H1 (cell line): ENCODE data around the gene LIMS1. TPM values are rescaled to one million over a fixed set of nuclear protein-coding genes. Genes with fewer than 3 reads are reported as not detected.
A peak's percentile ranks its signal among the peaks of the same experiment; 100 is the strongest.

ENCODE experiments used
- CTCF ChIA-PET: fragments of 300-600 bp; sonication (Branson Sonifier 250); formaldehyde crosslinking; loops from one replicate; lab custom pipeline; 2021; ENCODE audit not compliant: partially characterized antibody; lab: Charles Lee
- POLR2A ChIA-PET: fragments of 300-600 bp; sonication (Branson Sonifier 250); formaldehyde crosslinking; loops from one replicate; lab custom pipeline; 2021; ENCODE audit warnings: inconsistent platforms; ENCODE audit not compliant: partially characterized antibody; lab: Charles Lee
- DNase-seq, 2 experiments: peaks; one replicate each; pipeline versions ENCODE4 v3.0.0 to v3.0.0-alpha.2; 2010 to 2022; ENCODE audit warnings: low spot score in 2 of 2, low read depth in 1 of 2, mixed read lengths in 1 of 2
- FAIRE-seq: peaks from 2 replicates; lab custom pipeline; 2011; peaks lifted over from hg19 to GRCh38; lab: Jason Lieb, UNC
- H2AFZ ChIP-seq: 2 replicates; pipeline ENCODE4 v1.8.1; 2012; ENCODE audit warnings: low read length, inconsistent platforms
- H2AK5ac ChIP-seq: 2 replicates; pipeline ENCODE4 v1.6.1; 2013; ENCODE audit warnings: low read depth, low read length
- H2BK120ac ChIP-seq: replicated peaks from 2 replicates; pipeline ENCODE3; 2013; ENCODE audit warnings: low read depth, low read length, inconsistent platforms
- H2BK12ac ChIP-seq: 2 replicates; pipeline ENCODE4 v1.6.1; 2013; ENCODE audit warnings: low read depth, low read length
- H2BK15ac ChIP-seq: 2 replicates; pipeline ENCODE4 v1.6.1; 2013; ENCODE audit warnings: low read length
- H2BK20ac ChIP-seq: 2 replicates; pipeline ENCODE4 v1.6.1; 2013; ENCODE audit warnings: low read length
- H2BK5ac ChIP-seq: 2 replicates; pipeline ENCODE4 v1.6.1; 2013; ENCODE audit warnings: low read depth, low read length
- H3K14ac ChIP-seq: 2 replicates; pipeline ENCODE4 v1.6.1; 2013; ENCODE audit warnings: inconsistent platforms; ENCODE audit not compliant: insufficient read length
- H3K18ac ChIP-seq: 2 replicates; pipeline ENCODE4 v1.6.1; 2013; ENCODE audit warnings: low read length; ENCODE audit errors: extremely low read depth
- H3K23ac ChIP-seq: 2 replicates; pipeline ENCODE4 v1.6.1; 2013; ENCODE audit warnings: inconsistent platforms; ENCODE audit not compliant: insufficient read length
- H3K23me2 ChIP-seq: 2 replicates; pipeline ENCODE4 v1.6.1; 2013; ENCODE audit warnings: low read depth, low read length
- H3K27ac ChIP-seq: 2 replicates; pipeline ENCODE4 v1.6.1; 2011; ENCODE audit warnings: low read depth, low read length, inconsistent platforms
- H3K27me3 ChIP-seq, 4 experiments: replicated peaks in 1 of 4; 1 replicate in 1 of 4; 2 replicates in 3 of 4; pipeline versions ENCODE4 v1.6.1 to v1.8.1; 2011 to 2013; ENCODE audit warnings: low read length in 3 of 4, mild to moderate bottlenecking in 3 of 4, inconsistent platforms in 2 of 4, mixed read lengths in 2 of 4, moderate library complexity in 1 of 4; ENCODE audit not compliant: control insufficient read depth in 3 of 4, insufficient read depth in 3 of 4; ENCODE audit errors: extremely low read depth in 1 of 4
- H3K36me3 ChIP-seq, 4 experiments: 2 replicates each; pipeline versions ENCODE4 v1.6.1 to v1.8.1; 2011 to 2013; ENCODE audit warnings: mild to moderate bottlenecking in 4 of 4, low read length in 3 of 4, moderate library complexity in 2 of 4, control low read depth in 1 of 4, inconsistent platforms in 1 of 4; ENCODE audit not compliant: insufficient read depth in 4 of 4, control insufficient read depth in 2 of 4
- H3K4ac ChIP-seq: replicated peaks from 2 replicates; pipeline ENCODE3; 2013; ENCODE audit warnings: low read length, low read depth, mixed read lengths, inconsistent platforms; ENCODE audit not compliant: insufficient read length
- H3K4me1 ChIP-seq, 4 experiments: replicated peaks in 1 of 4; 1 replicate in 1 of 4; 2 replicates in 3 of 4; pipeline versions ENCODE4 v1.6.1 to v1.8.1; 2011 to 2013; ENCODE audit warnings: low read length in 3 of 4, inconsistent platforms in 2 of 4, mixed read lengths in 1 of 4; ENCODE audit not compliant: insufficient read depth in 4 of 4, control insufficient read depth in 3 of 4
- H3K4me2 ChIP-seq, 2 experiments: 2 replicates each; pipeline versions ENCODE4 v1.6.1 to v1.8.1; 2011 to 2013; ENCODE audit warnings: low read depth in 2 of 2, low read length in 2 of 2, control low read depth in 1 of 2, inconsistent platforms in 1 of 2, mild to moderate bottlenecking in 1 of 2; ENCODE audit not compliant: insufficient read depth in 1 of 2
- H3K4me3 ChIP-seq, 4 experiments: fragments of 200-600, 300-600 bp in 1 of 4; sonication (generic), shearing (Covaris generic), sonication (Bioruptor Twin) in 1 of 4; 2 replicates each; pipeline versions ENCODE4 v1.5.1 to v1.8.1; 2011 to 2016; ENCODE audit warnings: low read length in 4 of 4, low read depth in 3 of 4, control low read depth in 2 of 4, inconsistent platforms in 2 of 4, mild to moderate bottlenecking in 2 of 4, mixed read lengths in 1 of 4, moderate library complexity in 1 of 4; ENCODE audit not compliant: insufficient read depth in 2 of 4; ENCODE audit errors: extremely low read depth in 1 of 4
- H3K56ac ChIP-seq: replicated peaks from 2 replicates; pipeline ENCODE3; 2013; ENCODE audit warnings: low read depth, mild to moderate bottlenecking, mixed read lengths, low read length, inconsistent platforms; ENCODE audit not compliant: insufficient read length
- H3K79me1 ChIP-seq: 2 replicates; pipeline ENCODE4 v1.6.1; 2013; ENCODE audit warnings: low read depth, low read length, control low read depth
- H3K79me2 ChIP-seq, 2 experiments: 2 replicates each; pipeline versions ENCODE4 v1.6.1 to v1.8.1; 2012 to 2013; ENCODE audit warnings: low read length in 2 of 2, mild to moderate bottlenecking in 2 of 2, inconsistent platforms in 1 of 2; ENCODE audit not compliant: insufficient read depth in 2 of 2, control insufficient read depth in 1 of 2
- H3K9ac ChIP-seq, 4 experiments: replicated peaks in 1 of 4; 1 replicate in 1 of 4; 2 replicates in 3 of 4; pipeline versions ENCODE4 v1.6.1 to v1.8.1; 2011 to 2013; ENCODE audit warnings: low read depth in 3 of 4, low read length in 3 of 4, control low read depth in 2 of 4, mild to moderate bottlenecking in 2 of 4, moderate library complexity in 2 of 4, inconsistent platforms in 1 of 4; ENCODE audit errors: extremely low read depth in 1 of 4
- H3K9me3 ChIP-seq, 2 experiments: 2 replicates each; pipeline versions ENCODE4 v1.6.1 to v1.8.1; 2012 to 2013; ENCODE audit warnings: mild to moderate bottlenecking in 2 of 2, moderate library complexity in 2 of 2, control low read depth in 1 of 2, inconsistent platforms in 1 of 2, low read depth in 1 of 2, low read length in 1 of 2, mixed read lengths in 1 of 2; ENCODE audit not compliant: insufficient read depth in 2 of 2
- H4K20me1 ChIP-seq, 2 experiments: replicated peaks in 1 of 2; 2 replicates each; pipeline versions ENCODE3 to v1.8.1; 2011 to 2013; ENCODE audit warnings: inconsistent platforms in 2 of 2, low read length in 2 of 2, mild to moderate bottlenecking in 1 of 2; ENCODE audit not compliant: insufficient read depth in 2 of 2, control insufficient read depth in 1 of 2
- H4K5ac ChIP-seq: 2 replicates; pipeline ENCODE4 v1.6.1; 2013; ENCODE audit warnings: low read length, low read depth, mixed read lengths, inconsistent platforms; ENCODE audit not compliant: insufficient read length
- H4K8ac ChIP-seq: 2 replicates; pipeline ENCODE4 v1.8.0; 2013; ENCODE audit warnings: mild to moderate bottlenecking, moderate library complexity, low read length, inconsistent platforms; ENCODE audit not compliant: insufficient read depth; ENCODE audit errors: extremely low read depth
- H4K91ac ChIP-seq: replicated peaks from 2 replicates; pipeline ENCODE3; 2013; ENCODE audit warnings: low read length, mixed read lengths, inconsistent platforms; ENCODE audit not compliant: insufficient read length
- SP4 ChIP-seq: IDR thresholded peaks from 2 replicates; pipeline ENCODE4 v1.6.1; 2012; ENCODE audit warnings: low read length, inconsistent platforms
- SRF ChIP-seq: IDR thresholded peaks from 2 replicates; pipeline ENCODE4 v1.6.1; 2011; ENCODE audit warnings: mild to moderate bottlenecking, low read depth, low read length, moderate library complexity
- TBP ChIP-seq: IDR thresholded peaks from 2 replicates; pipeline ENCODE4 v1.6.1; 2011; ENCODE audit warnings: low read depth, low read length, improper control_type of control experiment
- WGBS, 2 experiments: shearing (Covaris generic) in 1 of 2; methylation state at CpG; one replicate each; pipeline versions ENCODE4 v1.1.6 to v1.1.7; 2013 to 2015; ENCODE audit warnings: low lambda C conversion rate in 2 of 2, mixed read lengths in 2 of 2, inconsistent platforms in 1 of 2, low coverage in 1 of 2, missing lambda C conversion rate in 1 of 2; ENCODE audit not compliant: insufficient replicate concordance in 2 of 2, insufficient coverage in 1 of 2, insufficient read length in 1 of 2; ENCODE audit errors: extremely low coverage in 1 of 2, missing lambda C conversion rate in 1 of 2; 5-methylcytosine and 5-hydroxymethylcytosine counted together
- polyA plus RNA-seq, 7 experiments: library from polyadenylated mRNA; depleted of rRNA in 3 of 7; stranded (reverse) in 5 of 7; unstranded in 2 of 7; fragments of >200 nt in 5 of 7; fragments of 200-250 nt in 2 of 7; gene quantifications; 1 replicate in 5 of 7; 2 replicates in 1 of 7; 4 replicates in 1 of 7; pipeline versions ENCODE4 v1.2.1 to v1.2.3, GENCODE V29; 2011 to 2013; ENCODE audit warnings: missing spikeins in 2 of 7, mixed read lengths in 2 of 7
- total RNA-seq: library from RNA; stranded (reverse); fragmentation: NEBNext Ultra II Directional; extraction: Animal tissue kit (Norgen Biotek cat#: 25700); gene quantifications from 2 replicates; pipeline ENCODE4 v1.2.1, GENCODE V29; 2021

Gene LIMS1
- total and polyA plus RNA-seq, 2 of the 8 experiments (the other 6 are each of a cell fraction or from before 2014, with no cell fraction given): 24.1 to 36.7 TPM

GRCh38 chr2:108594982-108595464 is 60.8 kb downstream of the LIMS1 start:
- no peak overlapping the region for H4K5ac ChIP-seq
- no peak for DNase-seq
- no peak overlapping the region for H3K4ac ChIP-seq
- no peak overlapping the region for H4K91ac ChIP-seq
- no peak overlapping the region for H2AFZ ChIP-seq
- H3K9me3 ChIP-seq: no peaks in the 10 kb centered on the region
- no peak overlapping the region for H3K4me3 ChIP-seq
- TF ChIP-seq TBP: no peak
- no peak for TF ChIP-seq SP4
- TF ChIP-seq SRF: peak; percentile 52; the same call in 1 of the 2 replicates
- TF ChIP-seq, all 59 proteins: peak for 1
- no peak overlapping the region for H3K14ac ChIP-seq
- no peak overlapping the region for H3K18ac ChIP-seq
- H4K8ac ChIP-seq: no peak overlapping the region
- H3K56ac ChIP-seq: no peak overlapping the region
- ChIA-PET POLR2A (interaction anchor here (1.6 kb wide), 1 partner anchor 11 kb away, joined by 4 read pairs; no protein-coding TSS in a partner anchor), CTCF (interaction anchor here (1.0 to 2.1 kb wide), 4 partner anchors 10 to 42 kb away, joined by 3 to 13 read pairs (median 4); no protein-coding TSS in a partner anchor)
- H2BK120ac ChIP-seq: no peak overlapping the region
- peaks cover 0 to 22% of the 10 kb centered on the region in 2 experiments; a peak in 1 of 4 replicates for H3K79me2 ChIP-seq
- H3K23me2 ChIP-seq: no peaks in the 10 kb centered on the region
- peak overlapping the region; percentile 64 for H2BK12ac ChIP-seq
- H2AK5ac ChIP-seq: no peak overlapping the region
- no peak overlapping the region for H3K23ac ChIP-seq
- no peaks in the 10 kb centered on the region for H4K20me1 ChIP-seq
- no peak overlapping the region for H2BK5ac ChIP-seq
- H3K9ac ChIP-seq: no peak overlapping the region
- H3K27ac ChIP-seq: no peak overlapping the region
- H3K79me1 ChIP-seq: no peaks in the 10 kb centered on the region
- whole genome bisulfite sequencing, 2 experiments: 80% methylated on average over 4 of the region's 4 CpGs; no CpG with 5 or more reads in 1 of the 2 experiments
- H2BK15ac ChIP-seq: no peak overlapping the region; the same call in 1 of the 2 replicates
- no peak overlapping the region for H2BK20ac ChIP-seq
- H3K4me2 ChIP-seq: no peak overlapping the region
- no peaks in the 10 kb centered on the region for H3K36me3 ChIP-seq
- peaks cover 0 to 7% (median 4%) of the 10 kb centered on the region in 4 experiments; a peak in 3 of 7 replicates for H3K4me1 ChIP-seq
- FAIRE-seq: no peak
- no peaks in the 10 kb centered on the region for H3K27me3 ChIP-seq
